HG02588 (cell line): Measurements from ENCODE around the gene MACF1.
"Not testable (repeated sequence)": the region's sequence is repeated elsewhere in the genome, so short reads cannot be mapped to it uniquely, and the experiment has no call there.

Experiments
- ATAC-seq: cut with Tn5 transposase; IDR thresholded peaks from one replicate; pipeline ENCODE4 v1.9.1; 2021; ENCODE audit warnings: mild to moderate bottlenecking, moderate library complexity; ENCODE audit not compliant: unreplicated experiment

The MACF1 gene

GRCh38 chr1:39483276-39483675 is 278.8 kb downstream of the MACF1 start:
- ATAC-seq, result no peak

GRCh38 chr1:39484564-39484963 is 280.1 kb downstream of the MACF1 start:
- no peak for ATAC-seq

GRCh38 chr1:39485046-39485803 is 280.7 kb downstream of the MACF1 start:
- no peak for ATAC-seq

- no peak for ATAC-seq
Measured at GRCh38 chr1:39488012-39488545, 283.6 kb downstream of the MACF1 start.

GRCh38 chr1:39488793-39489566 is 284.5 kb downstream of the MACF1 start:
- ATAC-seq, result no peak

DNA sequence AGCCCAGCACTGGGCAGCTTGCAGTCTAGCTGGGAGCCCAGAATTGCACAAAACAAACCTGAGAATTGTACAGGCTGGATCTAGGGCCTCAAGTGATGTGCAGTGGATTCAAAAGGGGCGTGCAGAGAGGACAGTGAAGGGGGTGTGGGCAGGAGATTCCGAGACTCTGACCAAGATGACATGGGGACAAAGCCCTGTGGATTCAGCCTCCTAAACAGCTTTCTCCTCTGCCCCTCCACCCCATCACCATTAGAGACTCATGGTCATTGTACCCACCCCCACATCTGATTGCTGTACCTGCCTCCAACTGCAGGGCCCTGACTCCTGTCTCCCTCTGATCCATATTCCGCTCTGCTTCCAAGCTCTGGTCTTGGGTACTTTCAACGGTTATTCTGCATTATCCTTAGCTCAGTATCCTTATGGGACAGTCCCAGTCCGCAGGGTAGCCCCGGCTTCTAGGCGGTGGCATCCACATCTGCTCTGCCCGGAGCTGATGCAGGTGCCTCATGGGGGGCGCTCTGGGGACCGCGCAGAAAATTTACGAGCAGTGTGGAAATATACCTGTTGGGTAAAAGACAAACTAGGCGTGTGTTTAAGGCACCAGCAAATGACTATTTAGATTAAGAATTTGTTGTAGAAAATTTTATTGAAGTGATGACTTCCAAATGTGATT is 285.2 kb downstream of the MACF1 start:
- ATAC-seq, result no peak

DNA sequence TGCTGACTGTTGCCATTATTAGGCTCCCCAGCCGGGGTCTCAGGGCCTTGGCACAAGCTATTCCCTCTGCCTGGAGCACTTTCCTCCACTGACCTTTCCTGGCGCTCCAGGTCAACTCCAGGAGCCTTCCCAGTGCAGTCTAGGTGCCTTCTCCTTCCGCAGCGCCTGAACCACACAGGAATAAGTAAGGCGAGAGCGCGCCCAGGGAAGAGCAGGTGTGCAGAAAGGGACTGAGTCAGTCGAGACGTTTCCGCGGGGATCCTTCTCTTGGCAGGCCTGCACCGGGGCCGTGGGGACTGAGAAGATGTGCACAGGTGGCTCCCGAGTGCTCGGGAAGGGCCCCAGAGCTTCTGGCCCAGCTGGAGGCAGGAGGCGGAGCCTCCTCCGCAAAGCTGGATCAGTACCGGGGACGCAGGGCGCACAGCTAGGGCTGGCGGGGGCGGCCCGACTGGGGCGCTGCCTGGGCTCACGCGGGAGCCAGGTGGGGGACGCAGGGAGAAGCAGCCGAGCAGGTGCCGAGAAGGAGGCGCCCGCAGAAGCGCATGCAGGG is 286.2 kb downstream of the MACF1 start:
- ATAC-seq, result no peak

DNA sequence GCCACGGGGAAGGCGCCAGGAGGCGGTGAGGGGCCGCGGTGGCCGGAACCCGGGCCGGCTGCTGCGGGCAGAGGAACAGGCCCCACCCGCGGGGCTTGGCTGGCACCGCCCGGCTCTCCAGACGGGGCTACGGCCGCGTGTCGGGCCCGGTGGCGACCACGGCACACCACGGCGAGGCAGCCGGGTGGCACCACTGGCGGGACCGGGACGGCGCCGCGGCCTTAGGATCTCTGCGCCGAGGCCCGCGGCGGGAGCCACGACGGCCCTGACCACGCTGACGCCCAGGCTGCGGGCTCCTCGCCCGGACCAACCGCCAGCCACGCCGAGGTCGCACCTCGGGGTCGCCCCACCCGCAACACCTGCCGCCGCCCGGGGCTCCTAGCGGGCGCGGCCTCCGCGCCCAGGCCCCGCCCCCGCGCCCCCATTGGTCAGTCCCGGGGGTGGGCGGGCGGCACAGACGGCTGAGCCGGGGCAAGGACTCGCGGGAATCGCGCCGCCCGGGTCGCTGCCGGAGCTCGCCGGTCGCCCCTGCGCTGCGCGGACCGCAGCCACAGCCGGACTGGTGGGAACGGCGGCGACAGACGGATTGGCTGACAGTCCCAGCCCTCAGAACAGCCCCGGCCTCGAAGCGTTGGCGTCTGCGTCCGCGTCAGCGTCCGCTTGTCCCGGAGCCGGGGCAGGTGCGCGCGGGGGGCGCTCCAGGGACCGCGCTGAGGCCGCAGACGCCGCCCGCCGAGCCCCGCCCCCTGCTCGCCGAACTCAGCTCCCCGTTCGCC is 286.8 kb downstream of the MACF1 start, which contains the start of gene BMP8A:
TSS of gene BMP8A (plus strand) at position 491 of the 776 bp plus-strand sequence. CDS start 356 bp downstream, outside the sequence.
- peak; percentile 70 for ATAC-seq

- ATAC-seq, result not testable (repeated sequence)
Measured at GRCh38 chr1:39492118-39493042, 287.9 kb downstream of the MACF1 start.

DNA sequence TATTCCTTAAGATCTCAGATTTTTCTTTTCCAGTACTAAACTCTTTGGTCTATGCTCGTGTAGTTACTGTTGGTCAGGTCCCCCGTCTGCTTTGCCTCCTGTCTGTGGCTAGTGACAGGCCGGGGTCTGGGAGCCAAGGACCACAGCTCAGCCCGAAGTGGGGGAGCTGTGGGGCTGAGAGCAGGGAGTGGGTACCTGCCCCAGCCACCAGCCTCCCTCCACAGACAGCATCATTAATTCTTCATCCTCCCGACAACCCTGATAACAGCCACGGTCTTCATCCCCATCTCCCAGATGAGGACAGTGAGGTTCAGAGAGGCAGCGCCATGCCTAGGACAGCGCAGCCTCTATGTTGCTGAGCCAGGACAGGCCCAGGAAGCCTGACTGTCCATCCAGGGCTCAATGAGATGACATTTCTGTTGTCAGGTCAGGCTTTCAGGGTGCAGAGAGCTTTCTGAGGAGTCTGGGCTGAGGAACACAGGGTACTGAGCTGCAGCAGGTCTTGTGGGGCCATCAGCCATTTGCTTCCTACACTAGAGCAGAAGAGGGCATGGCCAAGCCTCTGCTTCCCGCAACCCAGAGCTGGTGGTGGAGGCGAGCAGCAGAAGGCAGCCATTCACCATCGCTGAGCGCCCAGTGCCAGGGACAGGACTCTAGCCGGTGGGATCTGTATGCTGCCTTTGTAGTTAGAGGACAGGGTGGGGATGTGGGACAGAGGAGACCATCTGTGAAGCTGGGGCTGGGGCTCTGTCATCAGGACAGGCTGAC is 288.7 kb downstream of the MACF1 start:
- ATAC-seq, result not testable (repeated sequence)

DNA sequence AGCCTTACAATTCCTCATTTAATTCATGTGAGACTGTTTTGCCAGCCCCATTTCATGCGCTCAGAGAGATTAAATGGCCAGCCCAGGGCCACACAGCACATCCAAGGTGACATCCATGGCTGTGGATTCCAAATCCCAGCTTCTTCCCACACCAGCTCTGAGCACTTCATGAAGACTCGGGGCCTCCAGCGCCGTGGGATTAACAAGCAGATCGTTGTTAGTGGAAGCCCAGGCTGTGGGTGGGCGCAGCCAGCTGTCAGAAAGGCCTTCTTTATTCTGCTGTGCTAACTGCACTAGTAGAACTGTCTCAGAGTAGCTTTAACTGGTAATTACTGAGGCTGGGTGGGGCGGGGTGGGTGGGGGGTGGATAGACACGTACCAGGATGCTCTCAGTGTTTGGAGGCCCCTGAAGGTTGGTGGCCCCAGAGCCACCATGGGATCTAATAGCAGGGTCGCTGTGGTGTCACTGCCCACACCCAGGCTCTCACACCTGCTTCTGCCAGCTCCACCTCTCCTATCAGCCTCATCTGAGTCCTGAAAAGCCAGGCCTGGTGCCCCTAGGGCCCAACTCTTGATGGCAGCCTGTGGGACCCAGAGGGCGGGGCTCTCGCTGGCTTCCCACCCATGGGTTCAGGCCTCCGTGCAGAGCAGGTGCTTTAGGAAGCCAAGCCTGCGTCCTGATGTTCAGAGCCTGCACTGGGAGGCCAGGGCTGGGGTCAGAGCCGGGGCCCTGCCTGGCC is 290.3 kb downstream of the MACF1 start:
- ATAC-seq, result no peak

- ATAC-seq, result not testable (repeated sequence)
Measured at GRCh38 chr1:39496520-39496919, 292.0 kb downstream of the MACF1 start.

DNA sequence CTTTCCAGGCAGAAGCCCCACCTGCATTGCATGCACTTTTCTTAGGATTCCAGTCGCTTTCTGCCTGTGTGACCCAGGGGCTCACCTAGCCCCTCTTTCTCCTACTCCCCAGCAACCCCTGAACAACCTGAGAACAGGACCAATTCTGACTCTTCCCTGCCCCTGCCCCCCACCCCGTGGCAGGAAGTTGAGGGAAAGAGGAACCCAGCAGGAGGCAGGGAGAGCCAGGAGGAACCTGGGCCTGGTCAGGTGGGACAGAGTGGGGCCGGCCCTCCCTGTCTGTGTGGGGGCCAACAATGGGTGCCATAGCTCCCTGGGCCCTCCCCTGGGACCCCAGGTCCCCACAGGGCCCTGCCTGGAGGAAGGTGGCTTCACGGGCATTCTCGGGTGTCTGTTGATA is 293.1 kb downstream of the MACF1 start:
- ATAC-seq, result no peak

GRCh38 chr1:39498096-39498710 is 293.7 kb downstream of the MACF1 start:
- ATAC-seq, result not testable (repeated sequence)

DNA sequence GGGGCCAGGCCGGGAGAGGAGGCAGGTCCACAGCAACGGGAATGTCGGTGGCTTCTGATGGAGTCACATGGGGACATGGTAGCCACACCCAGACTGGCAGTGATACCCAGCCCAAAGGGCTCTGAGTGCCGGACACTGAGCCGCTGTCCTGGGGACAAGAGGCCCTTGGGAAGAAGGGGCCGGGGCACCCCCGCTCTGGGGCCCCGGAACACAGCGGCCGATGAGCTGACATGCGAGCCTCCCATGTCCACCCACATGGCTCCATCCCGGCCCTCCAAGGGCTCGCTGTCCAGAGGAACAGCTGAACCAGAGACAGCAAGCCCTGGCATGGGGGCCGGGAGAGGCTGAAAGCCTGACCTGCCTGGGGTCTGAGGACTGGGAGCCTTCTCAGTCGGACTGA is 294.3 kb downstream of the MACF1 start:
- not testable (repeated sequence) for ATAC-seq

- ATAC-seq, result no peak
Measured at GRCh38 chr1:39499668-39500067, 295.2 kb downstream of the MACF1 start.

DNA sequence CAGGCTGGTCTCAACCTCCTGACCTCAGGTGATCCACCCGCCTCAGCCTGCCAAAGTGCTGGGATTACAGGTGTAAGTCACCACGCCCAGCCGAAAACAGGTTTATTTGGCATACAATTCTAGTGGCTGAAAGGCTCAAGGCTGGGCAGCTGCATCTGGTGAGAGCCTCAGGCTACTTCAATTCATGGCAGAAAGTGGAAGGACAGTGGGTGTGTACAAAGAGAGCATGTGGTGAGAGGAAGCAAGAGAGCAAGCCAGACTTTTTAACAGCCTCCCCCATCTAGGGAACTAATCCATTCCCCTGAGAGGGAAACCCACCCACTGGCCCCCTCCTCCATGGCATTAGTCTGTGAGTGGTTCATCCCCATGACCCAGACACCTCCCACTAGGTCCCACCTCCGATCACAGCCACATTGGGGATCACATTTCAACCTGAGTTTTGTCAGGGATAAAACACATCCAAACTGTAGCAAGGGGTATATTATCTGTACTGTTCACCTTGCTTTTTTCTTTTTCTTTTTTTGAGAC is 296.4 kb downstream of the MACF1 start:
- ATAC-seq, result no peak
